BLaER1 treated with 17β-estradiol and CSF1 and Interleukin-3, amounts not matched to agents 10 nM and 100 nM (cell line): ENCODE data around the gene CACNB4.

Experiments
- H3K27ac ChIP-seq, 11 experiments: shearing (Covaris generic); formaldehyde crosslinking; 2 replicates each; pipeline ENCODE4 v1.8.1; 2022
- H3K27me3 ChIP-seq, 11 experiments: shearing (Covaris generic); formaldehyde crosslinking; 2 replicates each; pipeline ENCODE4 v1.8.1; 2022
- H3K36me3 ChIP-seq, 11 experiments: shearing (Covaris generic); formaldehyde crosslinking; 2 replicates each; pipeline ENCODE4 v1.8.1; 2022
- H3K4me1 ChIP-seq, 10 experiments: shearing (Covaris generic); formaldehyde crosslinking; 2 replicates each; pipeline ENCODE4 v1.8.1; 2022
- H3K4me2 ChIP-seq, 11 experiments: shearing (Covaris generic); formaldehyde crosslinking; 2 replicates each; pipeline ENCODE4 v1.8.1; 2022
- H3K4me3 ChIP-seq, 10 experiments: shearing (Covaris generic); formaldehyde crosslinking; 2 replicates each; pipeline ENCODE4 v1.8.1; 2022
- H3K9ac ChIP-seq, 11 experiments: shearing (Covaris generic); formaldehyde crosslinking; 2 replicates each; pipeline ENCODE4 v1.8.1; 2022
- H3K9me3 ChIP-seq, 11 experiments: shearing (Covaris generic); formaldehyde crosslinking; replicated peaks in 1 of 11; 2 replicates each; pipeline ENCODE4 v1.8.1; 2022
- H4K20me1 ChIP-seq, 11 experiments: shearing (Covaris generic); formaldehyde crosslinking; 2 replicates each; pipeline ENCODE4 v1.8.1; 2022
- Cebpa-rat ChIP-seq, 11 experiments: shearing (Covaris generic); IDR thresholded peaks; 2 replicates each; pipeline ENCODE4 v1.8.1; 2022

Gene CACNB4

GRCh38 chr2:151793123-151793522 is 305.7 kb downstream of the CACNB4 start:
- peaks cover 30 to 72% (median 44%) of the 10 kb centered on the region in 11 experiments; a peak in 21 of 22 replicates for H3K36me3 ChIP-seq
- no peak for TF ChIP-seq Cebpa-rat (IDR thresholded peaks at IDR 0.05)
- no peak overlapping the region for H3K27ac ChIP-seq
- peaks cover 0 to 7% (median 0%) of the 10 kb centered on the region in 11 experiments; a peak in 5 of 22 replicates for H3K9me3 ChIP-seq
- no peak overlapping the region for H3K4me2 ChIP-seq
- H3K4me1 ChIP-seq, result no peaks in the 10 kb centered on the region
- H3K9ac ChIP-seq, result no peak overlapping the region
- H4K20me1 ChIP-seq, result no peaks in the 10 kb centered on the region; a peak in 2 of 22 replicates
- no peak overlapping the region for H3K4me3 ChIP-seq
- no peaks in the 10 kb centered on the region for H3K27me3 ChIP-seq

- Histone ChIP-seq H4K20me1 (no peaks in the 10 kb centered on the region; a peak in 2 of 22 replicates), H3K9ac (no peak overlapping the region), H3K27ac (no peak overlapping the region), H3K4me1 (no peaks in the 10 kb centered on the region), H3K4me2 (no peak overlapping the region), H3K9me3 (peaks cover 0 to 7% (median 0%) of the 10 kb centered on the region in 11 experiments; a peak in 5 of 22 replicates), H3K27me3 (no peaks in the 10 kb centered on the region), H3K36me3 (peaks cover 30 to 73% (median 44%) of the 10 kb centered on the region in 11 experiments; a peak in 21 of 22 replicates), H3K4me3 (no peak overlapping the region)
- TF ChIP-seq Cebpa-rat (IDR thresholded peaks at IDR 0.05), result no peak
Measured at GRCh38 chr2:151792589-151792988, 306.3 kb downstream of the CACNB4 start.

GRCh38 chr2:151791545-151791944 is 307.3 kb downstream of the CACNB4 start:
- Histone ChIP-seq H3K9ac (no peak overlapping the region), H3K9me3 (peaks cover 0 to 7% (median 0%) of the 10 kb centered on the region in 11 experiments; a peak in 5 of 22 replicates)

GRCh38 chr2:151790689-151791088 is 308.2 kb downstream of the CACNB4 start:
- no peak overlapping the region for H3K9ac ChIP-seq
- H3K36me3 ChIP-seq, result peaks cover 24 to 59% (median 33%) of the 10 kb centered on the region in 11 experiments; a peak in 21 of 22 replicates
- H3K9me3 ChIP-seq, result peaks cover 0 to 7% (median 0%) of the 10 kb centered on the region in 11 experiments; a peak in 5 of 22 replicates
- no peaks in the 10 kb centered on the region for H4K20me1 ChIP-seq
- H3K27me3 ChIP-seq, result no peaks in the 10 kb centered on the region
- H3K27ac ChIP-seq, result no peak overlapping the region
- H3K4me1 ChIP-seq, result no peaks in the 10 kb centered on the region
- no peak overlapping the region for H3K4me3 ChIP-seq
- H3K4me2 ChIP-seq, result no peak overlapping the region
- TF ChIP-seq Cebpa-rat (IDR thresholded peaks at IDR 0.05), result no peak

More at GRCh38 chr2:151791545-151791944, 307.3 kb downstream of the CACNB4 start:
- no peak overlapping the region for H3K4me3 ChIP-seq
- no peaks in the 10 kb centered on the region; a peak in 1 of 22 replicates for H4K20me1 ChIP-seq
- no peaks in the 10 kb centered on the region for H3K4me1 ChIP-seq
- peaks cover 23 to 62% (median 37%) of the 10 kb centered on the region in 11 experiments; a peak in 21 of 22 replicates for H3K36me3 ChIP-seq
- H3K27me3 ChIP-seq, result no peaks in the 10 kb centered on the region
- no peak for TF ChIP-seq Cebpa-rat (IDR thresholded peaks at IDR 0.05)
- no peak overlapping the region for H3K27ac ChIP-seq
- H3K4me2 ChIP-seq, result no peak overlapping the region

- H3K27me3 ChIP-seq, result no peaks in the 10 kb centered on the region
- no peak overlapping the region for H3K27ac ChIP-seq
- H3K4me1 ChIP-seq, result no peaks in the 10 kb centered on the region
- no peak overlapping the region for H3K4me2 ChIP-seq
- no peak for TF ChIP-seq Cebpa-rat (IDR thresholded peaks at IDR 0.05)
- H3K9ac ChIP-seq, result no peak overlapping the region
- H3K4me3 ChIP-seq, result no peak overlapping the region
- H3K36me3 ChIP-seq, result peaks cover 19 to 59% (median 38%) of the 10 kb centered on the region in 11 experiments; a peak in 21 of 22 replicates
- peaks cover 0 to 7% (median 0%) of the 10 kb centered on the region in 11 experiments; a peak in 5 of 22 replicates for H3K9me3 ChIP-seq
- H4K20me1 ChIP-seq, result no peaks in the 10 kb centered on the region; a peak in 1 of 22 replicates
Measured at GRCh38 chr2:151789055-151789834, 309.6 kb downstream of the CACNB4 start.

- no peak overlapping the region for H3K27ac ChIP-seq
- no peaks in the 10 kb centered on the region for H3K27me3 ChIP-seq
- H4K20me1 ChIP-seq, result no peaks in the 10 kb centered on the region; a peak in 1 of 22 replicates
- H3K4me2 ChIP-seq, result no peak overlapping the region
- H3K4me1 ChIP-seq, result no peaks in the 10 kb centered on the region
- TF ChIP-seq Cebpa-rat (IDR thresholded peaks at IDR 0.05), result no peak
- no peak overlapping the region for H3K4me3 ChIP-seq
- peaks cover 14 to 59% (median 31%) of the 10 kb centered on the region in 11 experiments; a peak in 19 of 22 replicates for H3K36me3 ChIP-seq
- 0 out of 22 replicates have a peak, but pooled peaks cover 0 to under 1% (median 0%) of the 10 kb centered on the region in 11 experiments for H3K9me3 ChIP-seq
- H3K9ac ChIP-seq, result no peak overlapping the region
Measured at GRCh38 chr2:151786483-151786882, 312.4 kb downstream of the CACNB4 start.

- Histone ChIP-seq H4K20me1 (no peaks in the 10 kb centered on the region; a peak in 1 of 22 replicates), H3K27me3 (no peaks in the 10 kb centered on the region), H3K4me1 (no peaks in the 10 kb centered on the region), H3K9me3 (no peaks in the 10 kb centered on the region), H3K4me2 (no peak overlapping the region), H3K4me3 (no peak overlapping the region), H3K27ac (no peak overlapping the region), H3K36me3 (peaks cover 13 to 59% (median 31%) of the 10 kb centered on the region in 11 experiments; a peak in 19 of 22 replicates), H3K9ac (no peak overlapping the region)
- no peak for TF ChIP-seq Cebpa-rat (IDR thresholded peaks at IDR 0.05)
Measured at GRCh38 chr2:151786077-151786476, 312.8 kb downstream of the CACNB4 start.

- H3K36me3 ChIP-seq, result peaks cover 15 to 70% (median 40%) of the 10 kb centered on the region in 11 experiments; a peak in 20 of 22 replicates
- H4K20me1 ChIP-seq, result no peaks in the 10 kb centered on the region; a peak in 1 of 22 replicates
- no peak for TF ChIP-seq Cebpa-rat (IDR thresholded peaks at IDR 0.05)
- H3K4me3 ChIP-seq, result no peak overlapping the region
- H3K9ac ChIP-seq, result no peak overlapping the region
- peaks cover 0 to 12% (median 7%) of the 10 kb centered on the region in 11 experiments; a peak in 9 of 22 replicates for H3K9me3 ChIP-seq
- H3K4me1 ChIP-seq, result no peaks in the 10 kb centered on the region
- no peaks in the 10 kb centered on the region for H3K27me3 ChIP-seq
- H3K4me2 ChIP-seq, result no peak overlapping the region
- H3K27ac ChIP-seq, result no peak overlapping the region
Measured at GRCh38 chr2:151783133-151783520, 315.7 kb downstream of the CACNB4 start.
